GM23338 (cell line): Measurements from ENCODE around the gene SPOCK2. TPM values are rescaled to one million over a fixed set of nuclear protein-coding genes. Genes with fewer than 3 reads are reported as not detected.

ENCODE experiments used
- ATAC-seq: fragments of 200-7000 bp; cut with Tn5 transposase; 3 replicates; pipeline ENCODE4 v1.9.1; 2020
- DNase-seq: peaks from one replicate; pipeline ENCODE4 v3.0.0-alpha.2; 2015; ENCODE audit warnings: low spot score
- H2AFZ ChIP-seq: fragments of 200-600 bp; sonication (generic); 2 replicates; pipeline ENCODE4 v1.8.0; 2016; ENCODE audit warnings: antibody characterized with exemption, mild to moderate bottlenecking, moderate library complexity
- H3F3A ChIP-seq: fragments of 200-600 bp; sonication (generic); replicated peaks from 2 replicates; pipeline ENCODE4 v1.8.0; 2017; ENCODE audit warnings: antibody characterized with exemption, mixed run types, low read depth
- H3K27ac ChIP-seq: fragments of 200-600 bp; sonication (generic); 2 replicates; pipeline ENCODE4 v1.6.1; 2016; ENCODE audit warnings: low read depth
- H3K27me3 ChIP-seq: fragments of 200-600 bp; sonication (generic); 2 replicates; pipeline ENCODE4 v1.8.0; 2016; ENCODE audit warnings: mild to moderate bottlenecking, mixed run types, moderate library complexity; ENCODE audit not compliant: insufficient read depth
- H3K36me3 ChIP-seq: fragments of 200-600 bp; sonication (generic); 2 replicates; pipeline ENCODE4 v1.8.0; 2016; ENCODE audit warnings: mild to moderate bottlenecking; ENCODE audit not compliant: insufficient read depth
- H3K4me1 ChIP-seq: fragments of 200-600 bp; sonication (generic); 2 replicates; pipeline ENCODE4 v1.8.0; 2016; ENCODE audit warnings: mild to moderate bottlenecking, moderate library complexity; ENCODE audit not compliant: insufficient read depth
- H3K4me2 ChIP-seq: fragments of 200-600 bp; sonication (generic); 2 replicates; pipeline ENCODE4 v1.7.1; 2017; ENCODE audit warnings: mixed run types
- H3K4me3 ChIP-seq: fragments of 200-600 bp; sonication (generic); 2 replicates; pipeline ENCODE4 v1.6.1; 2016; ENCODE audit warnings: mixed run types
- H3K79me2 ChIP-seq: fragments of 200-600 bp; sonication (generic); replicated peaks from 2 replicates; pipeline ENCODE4 v1.8.0; 2017; ENCODE audit warnings: mild to moderate bottlenecking; ENCODE audit not compliant: insufficient read depth
- H3K9me2 ChIP-seq: fragments of 200-600 bp; sonication (generic); 2 replicates; pipeline ENCODE4 v1.8.0; 2017; ENCODE audit not compliant: insufficient read depth
- H4K20me1 ChIP-seq: fragments of 200-600 bp; sonication (generic); replicated peaks from 2 replicates; pipeline ENCODE4 v1.8.0; 2017; ENCODE audit warnings: mild to moderate bottlenecking; ENCODE audit not compliant: insufficient read depth
- H3K27ac Mint-ChIP-seq: 2 replicates; pipeline ENCODE4 v1.8.0; 2020; ENCODE audit warnings: inconsistent platforms, mild to moderate bottlenecking, moderate library complexity, mixed read lengths
- H3K27me3 Mint-ChIP-seq: 3 replicates; pipeline ENCODE4 v1.8.0; 2022; ENCODE audit warnings: low read depth, mild to moderate bottlenecking, moderate library complexity, mixed read lengths, inconsistent platforms; ENCODE audit not compliant: insufficient read depth, poor library complexity
- H3K36me3 Mint-ChIP-seq: 3 replicates; pipeline ENCODE4 v1.8.0; 2021; ENCODE audit warnings: low read depth, mild to moderate bottlenecking, inconsistent platforms, moderate library complexity, mixed read lengths
- H3K4me1 Mint-ChIP-seq: 3 replicates; pipeline ENCODE4 v1.8.0; 2020; ENCODE audit warnings: mild to moderate bottlenecking, inconsistent platforms, mixed read lengths
- H3K4me3 Mint-ChIP-seq: 3 replicates; pipeline ENCODE4 v1.8.0; 2021; ENCODE audit warnings: moderate library complexity, mild to moderate bottlenecking, inconsistent platforms, mixed read lengths
- H3K9me3 Mint-ChIP-seq: 3 replicates; pipeline ENCODE4 v1.8.0; 2020; ENCODE audit warnings: moderate library complexity, mild to moderate bottlenecking, inconsistent platforms, mixed read lengths
- CREB1 ChIP-seq: fragments of 250-450 bp; sonication (Bioruptor Pico); IDR thresholded peaks from 2 replicates; pipeline ENCODE4 v1.5.0; 2020; ENCODE audit warnings: low read depth, mild to moderate bottlenecking, moderate library complexity
- EZH2 ChIP-seq: fragments of 200-600 bp; sonication (generic); IDR thresholded peaks from one replicate; pipeline ENCODE4 v1.8.0; 2017; ENCODE audit warnings: antibody characterized with exemption, mild to moderate bottlenecking, low read depth; ENCODE audit not compliant: unreplicated experiment
- EZH2phosphoT487 ChIP-seq: fragments of 200-600 bp; sonication (generic); IDR thresholded peaks from one replicate; pipeline ENCODE4 v1.8.1; 2018; ENCODE audit warnings: antibody characterized with exemption; ENCODE audit not compliant: unreplicated experiment
- JUNB ChIP-seq: IDR thresholded peaks from one replicate; pipeline ENCODE4 v1.6.1; 2016; ENCODE audit warnings: antibody characterized with exemption; ENCODE audit not compliant: unreplicated experiment
- NANOG ChIP-seq: IDR thresholded peaks from 2 replicates; pipeline ENCODE4 v1.6.1; 2016; ENCODE audit warnings: antibody characterized with exemption, borderline replicate concordance
- STAT1 ChIP-seq: IDR thresholded peaks from one replicate; pipeline ENCODE4 v1.6.1; 2016; ENCODE audit warnings: antibody characterized with exemption; ENCODE audit not compliant: unreplicated experiment
- ZNF114 ChIP-seq: fragments of 250-450 bp; sonication (Bioruptor Pico); IDR thresholded peaks from 2 replicates; pipeline ENCODE4 v1.5.0; 2020; ENCODE audit warnings: mild to moderate bottlenecking, moderate library complexity
- ZNF331 ChIP-seq: fragments of 250-450 bp; sonication (Bioruptor Pico); IDR thresholded peaks from 2 replicates; pipeline ENCODE4 v1.5.0; 2020; ENCODE audit warnings: low read depth, mild to moderate bottlenecking, moderate library complexity
- ZNF462 ChIP-seq: fragments of 250-450 bp; sonication (Bioruptor Pico); IDR thresholded peaks from 2 replicates; pipeline ENCODE4 v1.5.0; 2020; ENCODE audit warnings: mild to moderate bottlenecking, moderate library complexity
- polyA plus RNA-seq: library from polyadenylated mRNA; unstranded; fragments of >200 nt; fragmentation: Nextera tagmentation; extraction: Ambion mirVana; gene quantifications from 2 replicates; pipeline ENCODE4 v1.2.1, GENCODE V29; 2016
- total RNA-seq: library from RNA; depleted of rRNA; stranded (reverse); fragments of >200 nt; shearing (Covaris generic); gene quantifications from 2 replicates; pipeline ENCODE4 v1.2.3, GENCODE V29; 2014
- TF ChIP-seq, protein P1 (sequence below): IDR thresholded peaks from 2 replicates; pipeline ENCODE4 v1.6.1; 2016; ENCODE audit warnings: antibody characterized with exemption

The SPOCK2 gene
- total and polyA plus RNA-seq, 2 experiments from 2014 or later = 1.3 to 3.6 TPM

GRCh38 chr10:72029414-72029813 lies 58.9 kb downstream of the SPOCK2 start (continued):
- TF ChIP-seq ZNF462 (CRISPR knock-in tag) (no peak), STAT1 (no peak), EZH2phosphoT487 (no peak), NANOG (no peak), JUNB (no peak), CREB1 (CRISPR knock-in tag) (no peak), ZNF331 (no peak), EZH2 (no peak)

DNA sequence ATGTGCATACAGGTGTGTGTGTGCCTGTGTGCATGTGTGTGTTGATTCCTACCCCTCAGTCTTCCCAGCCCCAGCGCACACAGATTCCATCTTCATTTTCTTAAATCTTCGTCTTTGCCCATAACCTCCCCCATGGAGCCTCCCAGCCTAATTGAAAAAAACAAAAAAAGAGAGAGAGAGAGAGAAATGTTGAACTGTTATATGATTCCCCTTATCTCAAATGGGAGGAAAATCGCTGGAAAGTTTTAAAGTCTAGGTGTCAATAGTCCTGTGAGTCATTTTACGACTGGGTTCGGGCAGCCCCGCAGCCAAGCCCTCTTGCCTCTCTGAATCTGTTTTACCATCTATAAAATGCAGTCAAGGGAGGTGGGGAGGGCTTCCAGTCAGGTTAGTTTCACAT lies 60.9 kb downstream of the SPOCK2 start:
- H3K27me3 Mint-ChIP-seq = peaks cover 7% of the 10 kb centered on the region
- TF ChIP-seq ZNF462 (CRISPR knock-in tag) (no peak), EZH2 (no peak), ZNF114 (CRISPR knock-in tag) (no peak), EZH2phosphoT487 (no peak)
- TF ChIP-seq, protein P1, sequence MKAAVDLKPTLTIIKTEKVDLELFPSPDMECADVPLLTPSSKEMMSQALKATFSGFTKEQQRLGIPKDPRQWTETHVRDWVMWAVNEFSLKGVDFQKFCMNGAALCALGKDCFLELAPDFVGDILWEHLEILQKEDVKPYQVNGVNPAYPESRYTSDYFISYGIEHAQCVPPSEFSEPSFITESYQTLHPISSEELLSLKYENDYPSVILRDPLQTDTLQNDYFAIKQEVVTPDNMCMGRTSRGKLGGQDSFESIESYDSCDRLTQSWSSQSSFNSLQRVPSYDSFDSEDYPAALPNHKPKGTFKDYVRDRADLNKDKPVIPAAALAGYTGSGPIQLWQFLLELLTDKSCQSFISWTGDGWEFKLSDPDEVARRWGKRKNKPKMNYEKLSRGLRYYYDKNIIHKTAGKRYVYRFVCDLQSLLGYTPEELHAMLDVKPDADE = no peak

More for the DNA sequence above, 60.9 kb downstream of the SPOCK2 start:
- Mint-ChIP-seq H3K4me1 (no peaks in the 10 kb centered on the region), H3K27ac (no peak overlapping the region), H3K36me3 (no peaks in the 10 kb centered on the region), H3K9me3 (no peaks in the 10 kb centered on the region), H3K4me3 (no peak overlapping the region)
- no peaks in the 10 kb centered on the region for H3K79me2 ChIP-seq
- no peaks in the 10 kb centered on the region for H3K27me3 ChIP-seq
- no peak for ATAC-seq
- no peaks in the 10 kb centered on the region for H3K9me2 ChIP-seq
- no peak overlapping the region for H3K4me2 ChIP-seq
- H3K27ac ChIP-seq = no peak overlapping the region
- no peaks in the 10 kb centered on the region for H3K4me1 ChIP-seq
- DNase-seq = no peak
- H3F3A ChIP-seq = no peaks in the 10 kb centered on the region
- no peak overlapping the region for H2AFZ ChIP-seq
- no peaks in the 10 kb centered on the region for H4K20me1 ChIP-seq
- no peak overlapping the region for H3K4me3 ChIP-seq
- no peaks in the 10 kb centered on the region for H3K36me3 ChIP-seq
